ENCODE data around the gene TSSK2.

DNA sequence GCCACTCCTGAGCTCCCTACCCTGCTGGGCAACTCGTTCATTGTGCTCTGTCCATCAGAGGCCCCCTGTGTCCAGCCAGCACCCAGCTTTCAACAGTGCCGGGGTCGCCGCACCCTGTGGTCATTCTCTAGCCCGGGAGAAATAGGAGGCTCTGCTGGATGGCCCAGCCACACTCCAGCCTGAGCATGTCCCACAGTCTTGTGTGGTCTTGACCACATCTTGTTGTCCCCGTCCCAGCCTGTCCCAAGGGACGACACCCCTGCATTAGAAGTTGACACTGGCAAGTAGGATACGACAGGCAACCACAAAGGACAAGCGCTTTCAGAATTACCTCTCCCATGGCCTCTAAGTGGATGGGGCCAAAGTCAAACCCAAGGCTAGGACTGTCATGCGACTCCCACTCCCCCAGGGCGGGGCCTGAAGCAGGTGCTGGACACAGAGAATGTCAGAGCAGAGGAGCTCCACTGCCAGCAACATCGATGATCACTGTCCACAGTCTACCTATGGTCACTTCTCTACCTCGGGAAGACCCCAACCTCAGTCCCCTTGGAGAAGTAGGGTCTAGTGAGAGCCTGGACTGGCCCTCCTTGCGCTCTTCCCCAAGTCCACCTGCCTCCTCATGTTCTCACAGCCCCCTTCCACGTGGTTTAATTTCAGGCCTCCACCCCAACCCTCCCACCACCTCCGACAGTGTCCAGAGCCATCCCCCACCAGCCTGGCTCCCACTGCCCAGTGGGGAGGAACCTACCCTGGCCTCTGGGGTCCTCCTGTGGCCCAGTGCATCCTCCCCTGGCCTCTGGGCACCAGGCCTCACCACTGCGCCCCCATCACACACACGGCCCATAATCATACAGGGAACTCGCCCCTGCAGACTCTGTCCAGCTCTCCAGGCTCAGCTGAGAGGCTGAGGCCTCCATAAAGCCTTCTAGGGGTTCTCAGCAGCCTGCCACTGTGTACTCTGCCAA is 4.5 kb upstream of the TSSK2 start:
- TF ChIP-seq, protein P1, sequence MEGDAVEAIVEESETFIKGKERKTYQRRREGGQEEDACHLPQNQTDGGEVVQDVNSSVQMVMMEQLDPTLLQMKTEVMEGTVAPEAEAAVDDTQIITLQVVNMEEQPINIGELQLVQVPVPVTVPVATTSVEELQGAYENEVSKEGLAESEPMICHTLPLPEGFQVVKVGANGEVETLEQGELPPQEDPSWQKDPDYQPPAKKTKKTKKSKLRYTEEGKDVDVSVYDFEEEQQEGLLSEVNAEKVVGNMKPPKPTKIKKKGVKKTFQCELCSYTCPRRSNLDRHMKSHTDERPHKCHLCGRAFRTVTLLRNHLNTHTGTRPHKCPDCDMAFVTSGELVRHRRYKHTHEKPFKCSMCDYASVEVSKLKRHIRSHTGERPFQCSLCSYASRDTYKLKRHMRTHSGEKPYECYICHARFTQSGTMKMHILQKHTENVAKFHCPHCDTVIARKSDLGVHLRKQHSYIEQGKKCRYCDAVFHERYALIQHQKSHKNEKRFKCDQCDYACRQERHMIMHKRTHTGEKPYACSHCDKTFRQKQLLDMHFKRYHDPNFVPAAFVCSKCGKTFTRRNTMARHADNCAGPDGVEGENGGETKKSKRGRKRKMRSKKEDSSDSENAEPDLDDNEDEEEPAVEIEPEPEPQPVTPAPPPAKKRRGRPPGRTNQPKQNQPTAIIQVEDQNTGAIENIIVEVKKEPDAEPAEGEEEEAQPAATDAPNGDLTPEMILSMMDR (conservative IDR thresholded peaks at IDR 0.05; ENCODE audit: low read depth in 2 of 2): no peak
- TF ChIP-seq, protein P2, sequence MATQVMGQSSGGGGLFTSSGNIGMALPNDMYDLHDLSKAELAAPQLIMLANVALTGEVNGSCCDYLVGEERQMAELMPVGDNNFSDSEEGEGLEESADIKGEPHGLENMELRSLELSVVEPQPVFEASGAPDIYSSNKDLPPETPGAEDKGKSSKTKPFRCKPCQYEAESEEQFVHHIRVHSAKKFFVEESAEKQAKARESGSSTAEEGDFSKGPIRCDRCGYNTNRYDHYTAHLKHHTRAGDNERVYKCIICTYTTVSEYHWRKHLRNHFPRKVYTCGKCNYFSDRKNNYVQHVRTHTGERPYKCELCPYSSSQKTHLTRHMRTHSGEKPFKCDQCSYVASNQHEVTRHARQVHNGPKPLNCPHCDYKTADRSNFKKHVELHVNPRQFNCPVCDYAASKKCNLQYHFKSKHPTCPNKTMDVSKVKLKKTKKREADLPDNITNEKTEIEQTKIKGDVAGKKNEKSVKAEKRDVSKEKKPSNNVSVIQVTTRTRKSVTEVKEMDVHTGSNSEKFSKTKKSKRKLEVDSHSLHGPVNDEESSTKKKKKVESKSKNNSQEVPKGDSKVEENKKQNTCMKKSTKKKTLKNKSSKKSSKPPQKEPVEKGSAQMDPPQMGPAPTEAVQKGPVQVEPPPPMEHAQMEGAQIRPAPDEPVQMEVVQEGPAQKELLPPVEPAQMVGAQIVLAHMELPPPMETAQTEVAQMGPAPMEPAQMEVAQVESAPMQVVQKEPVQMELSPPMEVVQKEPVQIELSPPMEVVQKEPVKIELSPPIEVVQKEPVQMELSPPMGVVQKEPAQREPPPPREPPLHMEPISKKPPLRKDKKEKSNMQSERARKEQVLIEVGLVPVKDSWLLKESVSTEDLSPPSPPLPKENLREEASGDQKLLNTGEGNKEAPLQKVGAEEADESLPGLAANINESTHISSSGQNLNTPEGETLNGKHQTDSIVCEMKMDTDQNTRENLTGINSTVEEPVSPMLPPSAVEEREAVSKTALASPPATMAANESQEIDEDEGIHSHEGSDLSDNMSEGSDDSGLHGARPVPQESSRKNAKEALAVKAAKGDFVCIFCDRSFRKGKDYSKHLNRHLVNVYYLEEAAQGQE (IDR thresholded peaks at IDR 0.05; ENCODE audit: unreplicated experiment): no peak

Measured in GM23338 (cell line).